WTC11 (cell line): ENCODE data around the gene KCNS3. TPM values are rescaled to one million over a fixed set of nuclear protein-coding genes. Genes with fewer than 3 reads are reported as not detected.

Experiments
- ATAC-seq: fragments of 200-7000 bp; cut with Tn5 transposase; 2 replicates; pipeline ENCODE4 v1.10.0; 2021; ENCODE audit warnings: mild to moderate bottlenecking, moderate library complexity
- CTCF ChIA-PET: fragments of 300-600 bp; sonication (Branson Sonifier 250); formaldehyde crosslinking; loops from one replicate; lab custom pipeline; 2021; ENCODE audit warnings: antibody characterized with exemption; lab: Charles Lee
- POLR2A ChIA-PET: fragments of 350-600 bp; sonication (Branson Sonifier 250); formaldehyde crosslinking; loops from one replicate; lab custom pipeline; 2021; ENCODE audit warnings: antibody characterized with exemption; lab: Charles Lee
- DNase-seq: peaks from one replicate; pipeline ENCODE4 v3.0.0; 2021; ENCODE audit warnings: low spot score
- H3K27ac Mint-ChIP-seq: 2 replicates; pipeline ENCODE4 v1.8.0; 2021; ENCODE audit warnings: mixed read lengths
- H3K27me3 Mint-ChIP-seq: 2 replicates; pipeline ENCODE4 v1.8.0; 2021; ENCODE audit warnings: low read depth, mild to moderate bottlenecking, moderate library complexity, mixed read lengths
- H3K36me3 Mint-ChIP-seq: 2 replicates; pipeline ENCODE4 v1.8.0; 2021; ENCODE audit warnings: mixed read lengths
- H3K4me1 Mint-ChIP-seq: 2 replicates; pipeline ENCODE4 v1.8.0; 2022; ENCODE audit warnings: mixed read lengths
- H3K4me3 Mint-ChIP-seq: 2 replicates; pipeline ENCODE4 v1.8.0; 2021; ENCODE audit warnings: mild to moderate bottlenecking, moderate library complexity, mixed read lengths
- H3K9me3 Mint-ChIP-seq: 2 replicates; pipeline ENCODE4 v1.8.0; 2021; ENCODE audit warnings: mixed read lengths
- ELF4 ChIP-seq: sonication (generic); formaldehyde crosslinking; IDR thresholded peaks from 2 replicates; pipeline ENCODE4 v1.8.1; 2022; ENCODE audit warnings: low read depth, mild to moderate bottlenecking, moderate library complexity, missing genetic modification reagents
- FOXK1 ChIP-seq: sonication (generic); formaldehyde crosslinking; IDR thresholded peaks from 2 replicates; pipeline ENCODE4 v1.8.0; 2022; ENCODE audit warnings: mild to moderate bottlenecking, moderate library complexity, missing genetic modification reagents
- FOXP1 ChIP-seq: sonication (generic); formaldehyde crosslinking; IDR thresholded peaks from 2 replicates; pipeline ENCODE4 v1.8.0; 2022; ENCODE audit warnings: missing genetic modification reagents, mild to moderate bottlenecking, moderate library complexity, borderline replicate concordance
- HMGA2 ChIP-seq: fragments of 250-450 bp; sonication (Bioruptor Pico); IDR thresholded peaks from 2 replicates; pipeline ENCODE4 v1.4.0; 2021; ENCODE audit warnings: mild to moderate bottlenecking, moderate library complexity
- MXD4 ChIP-seq: fragments of 250-450 bp; sonication (Bioruptor Pico); IDR thresholded peaks from 2 replicates; pipeline ENCODE4 v1.8.0; 2021; ENCODE audit warnings: mild to moderate bottlenecking, moderate library complexity, borderline replicate concordance
- MYBL2 ChIP-seq: sonication (generic); formaldehyde crosslinking; IDR thresholded peaks from 2 replicates; pipeline ENCODE4 v1.8.1; 2023; ENCODE audit warnings: mild to moderate bottlenecking, moderate library complexity, missing genetic modification reagents
- NFATC4 ChIP-seq: fragments of 250-450 bp; sonication (Bioruptor Pico); IDR thresholded peaks from 2 replicates; pipeline ENCODE4 v1.9.0; 2021; ENCODE audit warnings: mild to moderate bottlenecking
- RELA ChIP-seq: sonication (generic); formaldehyde crosslinking; IDR thresholded peaks from 2 replicates; pipeline ENCODE4 v1.8.1; 2022; ENCODE audit warnings: missing genetic modification reagents, mild to moderate bottlenecking, borderline replicate concordance
- TEAD1 ChIP-seq: sonication (generic); formaldehyde crosslinking; IDR thresholded peaks from 2 replicates; pipeline ENCODE4 v1.8.0; 2022; ENCODE audit warnings: mild to moderate bottlenecking, missing genetic modification reagents
- ZBTB21 ChIP-seq: sonication (generic); formaldehyde crosslinking; IDR thresholded peaks from 2 replicates; pipeline ENCODE4 v1.8.1; 2023; ENCODE audit warnings: mild to moderate bottlenecking, missing genetic modification reagents, borderline replicate concordance
- ZNF138 ChIP-seq: sonication (generic); formaldehyde crosslinking; conservative IDR thresholded peaks from 2 replicates; pipeline ENCODE4 v1.8.1; 2022; ENCODE audit warnings: mild to moderate bottlenecking, moderate library complexity, missing genetic modification reagents
- ZNF232 ChIP-seq: sonication (generic); formaldehyde crosslinking; IDR thresholded peaks from 2 replicates; pipeline ENCODE4 v1.8.0; 2022; ENCODE audit warnings: mild to moderate bottlenecking, missing genetic modification reagents
- ZNF416 ChIP-seq: fragments of 250-450 bp; sonication (Bioruptor Pico); IDR thresholded peaks from 2 replicates; pipeline ENCODE4 v1.9.0; 2021; ENCODE audit warnings: mild to moderate bottlenecking, inconsistent platforms
- total RNA-seq: library from RNA; stranded (reverse); gene quantifications from 3 replicates; pipeline ENCODE4 v1.2.3, GENCODE V29; 2021
- TF ChIP-seq, protein P1 (sequence below): fragments of 250-450 bp; sonication (Bioruptor Pico); IDR thresholded peaks from 2 replicates; pipeline ENCODE4 v1.9.0; 2021; ENCODE audit warnings: mild to moderate bottlenecking, borderline replicate concordance
- TF ChIP-seq, protein P2 (sequence below): sonication (generic); formaldehyde crosslinking; IDR thresholded peaks from 2 replicates; pipeline ENCODE4 v1.8.1; 2023; ENCODE audit warnings: mild to moderate bottlenecking, moderate library complexity, missing genetic modification reagents
- TF ChIP-seq, protein P3 (sequence below): sonication (generic); formaldehyde crosslinking; IDR thresholded peaks from 2 replicates; pipeline ENCODE4 v1.8.0; 2022; ENCODE audit warnings: mild to moderate bottlenecking, missing genetic modification reagents
- TF ChIP-seq, protein P4 (sequence below): sonication (generic); formaldehyde crosslinking; IDR thresholded peaks from 2 replicates; pipeline ENCODE4 v1.8.0; 2023; ENCODE audit warnings: missing genetic modification reagents
- TF ChIP-seq, protein P5 (sequence below): fragments of 250-450 bp; sonication (Bioruptor Pico); IDR thresholded peaks from 2 replicates; pipeline ENCODE4 v1.9.0; 2021; ENCODE audit warnings: mild to moderate bottlenecking
- TF ChIP-seq, protein P6 (sequence below): fragments of 250-450 bp; sonication (Bioruptor Pico); IDR thresholded peaks from 2 replicates; pipeline ENCODE4 v1.9.0; 2021; ENCODE audit warnings: mild to moderate bottlenecking

KCNS3 gene
- total RNA-seq, 1 experiment from 2014 or later: 25.2 TPM

DNA sequence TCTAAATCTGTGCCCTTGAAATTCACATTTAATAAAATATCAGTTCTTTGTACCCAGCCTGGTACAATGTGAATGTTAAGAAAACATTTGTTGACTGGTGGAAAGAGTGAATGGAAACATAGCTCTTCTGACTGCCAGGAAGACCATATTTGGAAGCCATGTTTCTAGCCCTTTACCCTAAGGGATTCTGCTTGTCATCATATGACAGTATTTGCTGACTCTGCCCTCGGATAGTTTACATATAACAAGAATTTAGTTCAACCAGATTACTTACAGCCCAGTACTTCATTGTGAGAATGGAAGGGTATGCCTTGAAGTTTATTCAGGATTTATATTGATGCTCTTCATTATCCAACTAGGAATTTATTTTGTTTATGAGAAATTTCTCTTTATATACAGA is 13.8 kb upstream of the KCNS3 start:
- Mint-ChIP-seq H3K4me1 (no peaks in the 10 kb centered on the region), H3K27ac (no peak overlapping the region), H3K4me3 (no peak overlapping the region), H3K9me3 (no peaks in the 10 kb centered on the region), H3K27me3 (no peaks in the 10 kb centered on the region; the same call in 1 of the 2 replicates), H3K36me3 (no peaks in the 10 kb centered on the region)
- DNase-seq: no peak
- no peak for ATAC-seq
- TF ChIP-seq, protein P1, sequence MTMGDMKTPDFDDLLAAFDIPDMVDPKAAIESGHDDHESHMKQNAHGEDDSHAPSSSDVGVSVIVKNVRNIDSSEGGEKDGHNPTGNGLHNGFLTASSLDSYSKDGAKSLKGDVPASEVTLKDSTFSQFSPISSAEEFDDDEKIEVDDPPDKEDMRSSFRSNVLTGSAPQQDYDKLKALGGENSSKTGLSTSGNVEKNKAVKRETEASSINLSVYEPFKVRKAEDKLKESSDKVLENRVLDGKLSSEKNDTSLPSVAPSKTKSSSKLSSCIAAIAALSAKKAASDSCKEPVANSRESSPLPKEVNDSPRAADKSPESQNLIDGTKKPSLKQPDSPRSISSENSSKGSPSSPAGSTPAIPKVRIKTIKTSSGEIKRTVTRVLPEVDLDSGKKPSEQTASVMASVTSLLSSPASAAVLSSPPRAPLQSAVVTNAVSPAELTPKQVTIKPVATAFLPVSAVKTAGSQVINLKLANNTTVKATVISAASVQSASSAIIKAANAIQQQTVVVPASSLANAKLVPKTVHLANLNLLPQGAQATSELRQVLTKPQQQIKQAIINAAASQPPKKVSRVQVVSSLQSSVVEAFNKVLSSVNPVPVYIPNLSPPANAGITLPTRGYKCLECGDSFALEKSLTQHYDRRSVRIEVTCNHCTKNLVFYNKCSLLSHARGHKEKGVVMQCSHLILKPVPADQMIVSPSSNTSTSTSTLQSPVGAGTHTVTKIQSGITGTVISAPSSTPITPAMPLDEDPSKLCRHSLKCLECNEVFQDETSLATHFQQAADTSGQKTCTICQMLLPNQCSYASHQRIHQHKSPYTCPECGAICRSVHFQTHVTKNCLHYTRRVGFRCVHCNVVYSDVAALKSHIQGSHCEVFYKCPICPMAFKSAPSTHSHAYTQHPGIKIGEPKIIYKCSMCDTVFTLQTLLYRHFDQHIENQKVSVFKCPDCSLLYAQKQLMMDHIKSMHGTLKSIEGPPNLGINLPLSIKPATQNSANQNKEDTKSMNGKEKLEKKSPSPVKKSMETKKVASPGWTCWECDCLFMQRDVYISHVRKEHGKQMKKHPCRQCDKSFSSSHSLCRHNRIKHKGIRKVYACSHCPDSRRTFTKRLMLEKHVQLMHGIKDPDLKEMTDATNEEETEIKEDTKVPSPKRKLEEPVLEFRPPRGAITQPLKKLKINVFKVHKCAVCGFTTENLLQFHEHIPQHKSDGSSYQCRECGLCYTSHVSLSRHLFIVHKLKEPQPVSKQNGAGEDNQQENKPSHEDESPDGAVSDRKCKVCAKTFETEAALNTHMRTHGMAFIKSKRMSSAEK (CRISPR knock-in tag): no peak
- ChIA-PET CTCF (no interaction called here), POLR2A (no interaction called here)

DNA sequence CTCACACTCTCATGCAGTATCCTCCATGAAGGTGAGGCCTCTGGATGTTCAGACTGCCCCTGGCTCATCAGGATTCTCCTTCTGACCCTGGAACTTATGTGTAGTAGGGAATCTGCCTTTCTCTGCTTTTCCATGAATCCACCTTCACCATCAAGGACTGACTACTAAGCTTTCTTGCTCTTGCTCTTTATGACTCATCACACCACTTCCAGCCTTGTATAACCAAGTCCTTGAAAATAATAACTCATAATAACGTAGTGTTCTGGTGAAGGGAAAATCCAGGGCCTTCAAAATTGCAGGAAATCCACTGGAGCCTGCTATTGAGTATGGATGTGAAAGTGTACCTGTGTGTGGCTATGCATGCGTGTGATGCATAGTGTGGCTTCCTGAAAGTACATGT is 11.3 kb upstream of the KCNS3 start:
- H3K27me3 Mint-ChIP-seq: no peaks in the 10 kb centered on the region; the same call in 1 of the 2 replicates
- ChIA-PET POLR2A (no interaction called here), CTCF (no interaction called here)
- DNase-seq: no peak
- ATAC-seq: no peak
- no peak overlapping the region for H3K27ac Mint-ChIP-seq
- H3K36me3 Mint-ChIP-seq: no peaks in the 10 kb centered on the region
- TF ChIP-seq ELF4 (CRISPR knock-in tag): no peak
- no peak for TF ChIP-seq MYBL2
- TF ChIP-seq ZNF416 (CRISPR knock-in tag): no peak
- TF ChIP-seq TEAD1 (CRISPR knock-in tag): no peak
- TF ChIP-seq NFATC4 (CRISPR knock-in tag): no peak
- TF ChIP-seq, protein P2, sequence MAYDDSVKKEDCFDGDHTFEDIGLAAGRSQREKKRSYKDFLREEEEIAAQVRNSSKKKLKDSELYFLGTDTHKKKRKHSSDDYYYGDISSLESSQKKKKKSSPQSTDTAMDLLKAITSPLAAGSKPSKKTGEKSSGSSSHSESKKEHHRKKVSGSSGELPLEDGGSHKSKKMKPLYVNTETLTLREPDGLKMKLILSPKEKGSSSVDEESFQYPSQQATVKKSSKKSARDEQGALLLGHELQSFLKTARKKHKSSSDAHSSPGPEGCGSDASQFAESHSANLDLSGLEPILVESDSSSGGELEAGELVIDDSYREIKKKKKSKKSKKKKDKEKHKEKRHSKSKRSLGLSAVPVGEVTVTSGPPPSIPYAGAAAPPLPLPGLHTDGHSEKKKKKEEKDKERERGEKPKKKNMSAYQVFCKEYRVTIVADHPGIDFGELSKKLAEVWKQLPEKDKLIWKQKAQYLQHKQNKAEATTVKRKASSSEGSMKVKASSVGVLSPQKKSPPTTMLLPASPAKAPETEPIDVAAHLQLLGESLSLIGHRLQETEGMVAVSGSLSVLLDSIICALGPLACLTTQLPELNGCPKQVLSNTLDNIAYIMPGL: no peak
- TF ChIP-seq ZNF232 (CRISPR knock-in tag): no peak
- TF ChIP-seq, protein P3, sequence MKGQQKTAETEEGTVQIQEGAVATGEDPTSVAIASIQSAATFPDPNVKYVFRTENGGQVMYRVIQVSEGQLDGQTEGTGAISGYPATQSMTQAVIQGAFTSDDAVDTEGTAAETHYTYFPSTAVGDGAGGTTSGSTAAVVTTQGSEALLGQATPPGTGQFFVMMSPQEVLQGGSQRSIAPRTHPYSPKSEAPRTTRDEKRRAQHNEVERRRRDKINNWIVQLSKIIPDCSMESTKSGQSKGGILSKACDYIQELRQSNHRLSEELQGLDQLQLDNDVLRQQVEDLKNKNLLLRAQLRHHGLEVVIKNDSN (CRISPR knock-in tag): no peak
- TF ChIP-seq HMGA2 (CRISPR knock-in tag): no peak
- no peak for TF ChIP-seq RELA (CRISPR knock-in tag)
- TF ChIP-seq ZNF138 (CRISPR knock-in tag): no peak
- TF ChIP-seq, protein P4, sequence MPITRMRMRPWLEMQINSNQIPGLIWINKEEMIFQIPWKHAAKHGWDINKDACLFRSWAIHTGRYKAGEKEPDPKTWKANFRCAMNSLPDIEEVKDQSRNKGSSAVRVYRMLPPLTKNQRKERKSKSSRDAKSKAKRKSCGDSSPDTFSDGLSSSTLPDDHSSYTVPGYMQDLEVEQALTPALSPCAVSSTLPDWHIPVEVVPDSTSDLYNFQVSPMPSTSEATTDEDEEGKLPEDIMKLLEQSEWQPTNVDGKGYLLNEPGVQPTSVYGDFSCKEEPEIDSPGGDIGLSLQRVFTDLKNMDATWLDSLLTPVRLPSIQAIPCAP (CRISPR knock-in tag): no peak
- TF ChIP-seq, protein P5, sequence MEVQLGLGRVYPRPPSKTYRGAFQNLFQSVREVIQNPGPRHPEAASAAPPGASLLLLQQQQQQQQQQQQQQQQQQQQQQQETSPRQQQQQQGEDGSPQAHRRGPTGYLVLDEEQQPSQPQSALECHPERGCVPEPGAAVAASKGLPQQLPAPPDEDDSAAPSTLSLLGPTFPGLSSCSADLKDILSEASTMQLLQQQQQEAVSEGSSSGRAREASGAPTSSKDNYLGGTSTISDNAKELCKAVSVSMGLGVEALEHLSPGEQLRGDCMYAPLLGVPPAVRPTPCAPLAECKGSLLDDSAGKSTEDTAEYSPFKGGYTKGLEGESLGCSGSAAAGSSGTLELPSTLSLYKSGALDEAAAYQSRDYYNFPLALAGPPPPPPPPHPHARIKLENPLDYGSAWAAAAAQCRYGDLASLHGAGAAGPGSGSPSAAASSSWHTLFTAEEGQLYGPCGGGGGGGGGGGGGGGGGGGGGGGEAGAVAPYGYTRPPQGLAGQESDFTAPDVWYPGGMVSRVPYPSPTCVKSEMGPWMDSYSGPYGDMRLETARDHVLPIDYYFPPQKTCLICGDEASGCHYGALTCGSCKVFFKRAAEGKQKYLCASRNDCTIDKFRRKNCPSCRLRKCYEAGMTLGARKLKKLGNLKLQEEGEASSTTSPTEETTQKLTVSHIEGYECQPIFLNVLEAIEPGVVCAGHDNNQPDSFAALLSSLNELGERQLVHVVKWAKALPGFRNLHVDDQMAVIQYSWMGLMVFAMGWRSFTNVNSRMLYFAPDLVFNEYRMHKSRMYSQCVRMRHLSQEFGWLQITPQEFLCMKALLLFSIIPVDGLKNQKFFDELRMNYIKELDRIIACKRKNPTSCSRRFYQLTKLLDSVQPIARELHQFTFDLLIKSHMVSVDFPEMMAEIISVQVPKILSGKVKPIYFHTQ (CRISPR knock-in tag): no peak
- no peak for TF ChIP-seq MXD4 (CRISPR knock-in tag)
- no peak for TF ChIP-seq FOXP1 (CRISPR knock-in tag)
- TF ChIP-seq, protein P6, sequence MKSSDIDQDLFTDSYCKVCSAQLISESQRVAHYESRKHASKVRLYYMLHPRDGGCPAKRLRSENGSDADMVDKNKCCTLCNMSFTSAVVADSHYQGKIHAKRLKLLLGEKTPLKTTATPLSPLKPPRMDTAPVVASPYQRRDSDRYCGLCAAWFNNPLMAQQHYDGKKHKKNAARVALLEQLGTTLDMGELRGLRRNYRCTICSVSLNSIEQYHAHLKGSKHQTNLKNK (CRISPR knock-in tag): no peak
- TF ChIP-seq FOXK1: no peak
- TF ChIP-seq ZBTB21 (CRISPR knock-in tag): no peak
- H3K9me3 Mint-ChIP-seq: no peaks in the 10 kb centered on the region
- H3K4me3 Mint-ChIP-seq: no peak overlapping the region
- H3K4me1 Mint-ChIP-seq: no peaks in the 10 kb centered on the region
